SU-DHL-6 (cell line): ENCODE data around the gene KLC4.

Source experiments
- EZH2phosphoT487 ChIP-seq: fragments of 200-600 bp; sonication (generic), shearing (Covaris generic); conservative IDR thresholded peaks from 2 replicates; pipeline ENCODE4 v1.6.1; 2018; ENCODE audit warnings: mild to moderate bottlenecking, antibody characterized with exemption, low read length, moderate library complexity, mixed read lengths
- TF ChIP-seq, protein P1 (sequence below): fragments of 200-600 bp; sonication (generic); IDR thresholded peaks from one replicate; pipeline ENCODE4 v1.5.1; 2017; ENCODE audit warnings: antibody characterized with exemption, mild to moderate bottlenecking, low read length, moderate library complexity; ENCODE audit not compliant: insufficient read depth, poor library complexity, severe bottlenecking

DNA sequence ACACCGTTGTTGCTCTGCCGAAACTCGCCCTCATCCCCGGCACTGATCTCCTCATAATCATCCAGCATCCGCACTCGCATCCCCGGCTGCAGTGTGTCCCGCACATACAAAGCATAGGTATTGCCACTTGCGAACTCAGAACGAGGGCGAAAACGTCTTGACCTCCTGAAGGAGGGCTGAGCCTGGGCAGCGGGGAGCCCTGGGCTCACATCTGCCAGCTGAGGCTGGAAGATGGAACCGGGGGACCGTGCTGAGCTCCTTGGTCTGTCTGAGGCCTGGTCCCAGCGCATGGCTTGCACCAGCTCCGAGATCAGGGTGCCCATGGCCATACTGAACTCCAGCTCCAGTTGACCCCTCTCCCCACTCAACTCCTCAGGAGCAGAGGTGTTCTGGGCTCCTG is 8.4 kb upstream of the KLC4 start:
- TF ChIP-seq, protein P1, sequence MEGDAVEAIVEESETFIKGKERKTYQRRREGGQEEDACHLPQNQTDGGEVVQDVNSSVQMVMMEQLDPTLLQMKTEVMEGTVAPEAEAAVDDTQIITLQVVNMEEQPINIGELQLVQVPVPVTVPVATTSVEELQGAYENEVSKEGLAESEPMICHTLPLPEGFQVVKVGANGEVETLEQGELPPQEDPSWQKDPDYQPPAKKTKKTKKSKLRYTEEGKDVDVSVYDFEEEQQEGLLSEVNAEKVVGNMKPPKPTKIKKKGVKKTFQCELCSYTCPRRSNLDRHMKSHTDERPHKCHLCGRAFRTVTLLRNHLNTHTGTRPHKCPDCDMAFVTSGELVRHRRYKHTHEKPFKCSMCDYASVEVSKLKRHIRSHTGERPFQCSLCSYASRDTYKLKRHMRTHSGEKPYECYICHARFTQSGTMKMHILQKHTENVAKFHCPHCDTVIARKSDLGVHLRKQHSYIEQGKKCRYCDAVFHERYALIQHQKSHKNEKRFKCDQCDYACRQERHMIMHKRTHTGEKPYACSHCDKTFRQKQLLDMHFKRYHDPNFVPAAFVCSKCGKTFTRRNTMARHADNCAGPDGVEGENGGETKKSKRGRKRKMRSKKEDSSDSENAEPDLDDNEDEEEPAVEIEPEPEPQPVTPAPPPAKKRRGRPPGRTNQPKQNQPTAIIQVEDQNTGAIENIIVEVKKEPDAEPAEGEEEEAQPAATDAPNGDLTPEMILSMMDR: no peak
- no peak for TF ChIP-seq EZH2phosphoT487
